ENCODE measurements around the gene TECPR2.

TECPR2 gene

DNA sequence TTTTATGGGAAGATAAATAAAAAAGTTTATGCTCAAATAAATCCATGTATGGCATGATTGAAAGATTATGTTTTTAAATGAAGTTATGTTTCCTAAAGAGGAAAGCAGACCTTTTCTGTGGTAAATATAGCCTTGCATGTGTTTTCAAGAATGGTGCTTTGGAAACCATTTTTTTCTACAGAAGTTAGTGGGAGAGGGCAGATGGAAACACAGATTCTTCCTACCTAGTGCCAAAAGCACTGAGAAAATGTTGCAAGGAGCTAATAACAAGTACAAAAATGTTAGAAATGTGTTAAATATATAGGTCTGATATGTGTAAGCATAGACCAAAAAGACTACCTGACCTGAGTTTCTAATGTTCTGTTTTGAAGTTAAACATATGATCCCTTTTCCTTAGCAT, 24.3 kb downstream of the TECPR2 start:
- no peak for DNase-seq

DNA sequence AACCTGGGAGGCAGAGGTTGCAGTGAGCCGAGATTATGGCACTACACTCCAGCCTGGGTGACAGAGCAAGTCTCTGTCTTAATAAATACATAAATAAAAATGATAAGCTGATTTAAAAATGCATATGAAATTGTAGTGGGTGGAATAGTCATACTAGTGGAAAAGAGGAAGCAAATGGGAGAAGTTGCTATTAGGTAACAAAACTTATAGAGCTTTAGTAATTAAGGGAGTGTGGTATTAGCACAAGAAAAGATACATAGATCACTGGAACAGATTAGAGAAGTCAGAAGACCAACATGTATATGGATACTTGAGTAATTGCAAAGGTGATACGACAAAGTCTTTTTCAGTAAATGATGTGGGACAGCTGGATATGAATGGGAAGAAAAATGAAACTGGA, 26.5 kb downstream of the TECPR2 start:
- DNase-seq: no peak

GRCh38 chr14:102390064-102390855, 27.5 kb downstream of the TECPR2 start:
- DNase-seq: no peak

DNA sequence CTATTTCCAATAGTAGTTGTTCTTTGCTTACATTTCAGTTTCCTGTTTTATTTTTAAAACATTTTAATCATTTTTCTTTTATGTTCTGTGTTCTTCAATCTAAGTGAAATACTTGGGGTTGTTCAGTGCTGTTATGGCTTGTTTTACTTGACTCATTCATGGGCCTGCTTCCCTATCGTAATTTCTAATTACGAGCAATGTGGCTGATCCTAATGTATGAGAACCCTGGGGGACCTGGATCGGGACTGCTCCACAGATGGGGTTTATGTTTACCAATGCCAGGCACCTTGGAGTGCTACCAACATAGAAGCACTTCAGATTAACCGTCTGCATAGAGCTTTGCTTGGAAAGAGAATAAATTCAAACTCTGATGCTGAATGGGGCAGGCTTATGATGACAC, 29.8 kb downstream of the TECPR2 start:
- no peak for DNase-seq

DNA sequence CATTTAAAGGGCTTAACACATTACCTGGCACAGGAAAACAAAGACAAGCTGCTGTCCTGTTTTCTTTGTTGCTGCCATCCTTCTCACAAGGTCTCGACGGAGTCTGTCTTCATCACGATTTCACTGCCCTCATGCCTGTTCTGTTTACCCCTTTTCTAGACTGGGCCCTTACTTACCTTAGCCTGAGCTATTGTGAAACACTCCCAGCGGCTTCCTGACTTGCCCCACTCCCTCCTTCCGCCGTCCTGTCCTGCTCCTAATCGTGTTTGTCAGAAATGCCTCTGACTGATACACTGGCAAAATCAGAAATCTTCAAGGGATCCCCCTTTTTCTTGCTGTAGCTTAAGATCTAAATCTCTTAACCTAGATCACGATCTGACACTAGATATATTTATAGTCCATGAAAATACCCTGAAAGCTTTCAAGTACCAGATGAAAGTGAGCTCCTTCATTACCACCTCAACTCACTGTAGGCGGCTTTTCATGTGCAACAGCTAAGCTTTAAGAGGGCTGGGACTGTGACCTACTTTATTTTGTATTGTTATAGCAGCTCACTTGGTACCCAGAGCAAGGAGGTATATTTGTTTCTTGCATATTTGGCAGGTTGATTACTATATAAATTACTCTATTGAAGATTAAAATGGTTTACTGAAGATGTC, 32.1 kb downstream of the TECPR2 start:
- DNase-seq: no peak

DNA sequence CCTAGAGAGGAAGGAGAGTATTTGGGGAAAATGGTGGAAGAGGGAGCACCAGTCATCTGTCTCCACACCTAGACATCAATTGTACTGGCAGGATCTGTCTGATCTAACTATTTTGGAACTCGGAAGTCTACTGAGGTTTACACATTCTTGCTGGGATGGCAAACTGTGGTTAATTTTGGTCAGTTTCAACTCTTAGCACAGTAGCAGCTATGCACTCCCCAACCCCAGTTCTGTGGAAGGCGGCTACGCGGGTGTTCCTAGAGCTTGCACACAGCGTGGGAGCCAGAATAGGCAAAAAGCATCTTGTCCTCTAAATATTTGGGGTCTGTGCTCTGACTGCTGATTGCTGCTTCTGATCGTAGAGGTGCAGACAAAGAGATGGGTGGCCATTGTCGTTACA, 33.8 kb downstream of the TECPR2 start:
- no peak for DNase-seq

DNA sequence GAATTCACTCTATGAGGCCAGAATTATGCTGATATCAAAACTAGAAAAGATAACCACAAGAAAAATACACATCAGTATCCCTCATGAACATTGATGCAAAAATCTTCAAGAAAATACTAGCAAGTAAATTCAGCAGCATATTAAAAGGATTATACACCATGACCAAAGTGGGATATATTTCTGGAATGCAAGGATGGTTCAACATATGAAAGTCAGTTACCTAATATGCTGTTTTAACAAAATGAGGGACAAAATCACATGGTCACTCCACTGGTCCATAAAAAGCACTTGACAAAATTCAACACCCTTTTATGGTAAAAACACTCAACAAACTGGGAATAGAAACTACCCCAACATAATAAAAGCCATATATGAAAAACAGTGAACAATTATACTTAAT, 40.3 kb downstream of the TECPR2 start:
- no peak for DNase-seq

GRCh38 chr14:102407258-102407657, 44.5 kb downstream of the TECPR2 start:
- no peak for DNase-seq

- DNase-seq: no peak
Observed at GRCh38 chr14:102408724-102409123, 46.0 kb downstream of the TECPR2 start.

DNA sequence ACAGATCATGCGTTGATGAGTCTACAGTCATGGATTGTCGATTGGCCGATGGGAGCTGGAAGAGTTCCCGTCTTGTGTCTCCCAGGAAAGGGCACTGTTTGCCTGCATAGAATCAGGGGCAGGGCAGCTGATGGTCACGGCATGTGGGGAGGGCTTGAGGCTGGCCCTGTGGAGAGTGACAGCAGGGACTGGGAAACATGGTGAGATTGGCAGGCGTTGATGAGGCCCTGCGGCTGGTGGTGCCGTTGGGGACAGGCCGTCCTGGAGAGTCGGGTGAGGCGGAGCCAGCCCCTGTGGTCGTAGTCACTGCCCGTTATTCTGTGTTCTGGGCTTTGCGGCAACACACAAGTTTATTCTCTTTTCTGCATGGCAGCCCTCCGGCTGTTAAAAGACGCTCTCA, 52.9 kb downstream of the TECPR2 start:
- DNase-seq: no peak

DNA sequence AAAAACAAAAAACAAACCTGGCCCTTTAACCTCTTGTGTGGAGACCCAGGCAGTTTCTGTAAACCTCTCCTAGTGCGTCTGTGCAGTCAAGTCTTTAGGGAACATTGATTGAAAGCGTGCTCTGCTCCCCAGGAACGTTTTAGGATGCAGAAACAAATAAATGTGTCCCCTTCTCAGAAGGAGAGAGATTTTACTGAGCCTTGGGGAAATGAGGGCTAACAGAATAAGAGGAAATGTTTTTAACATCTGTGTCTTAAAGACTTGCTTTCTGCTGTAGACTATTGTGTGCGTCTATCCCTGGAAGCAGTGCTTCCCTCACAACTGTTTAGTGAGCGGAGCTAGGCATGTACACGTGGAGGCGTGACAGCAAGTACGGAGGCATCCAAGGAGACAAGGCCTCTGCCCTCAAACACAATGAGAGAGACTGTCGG, 54.3 kb downstream of the TECPR2 start:
- no peak for DNase-seq

DNA sequence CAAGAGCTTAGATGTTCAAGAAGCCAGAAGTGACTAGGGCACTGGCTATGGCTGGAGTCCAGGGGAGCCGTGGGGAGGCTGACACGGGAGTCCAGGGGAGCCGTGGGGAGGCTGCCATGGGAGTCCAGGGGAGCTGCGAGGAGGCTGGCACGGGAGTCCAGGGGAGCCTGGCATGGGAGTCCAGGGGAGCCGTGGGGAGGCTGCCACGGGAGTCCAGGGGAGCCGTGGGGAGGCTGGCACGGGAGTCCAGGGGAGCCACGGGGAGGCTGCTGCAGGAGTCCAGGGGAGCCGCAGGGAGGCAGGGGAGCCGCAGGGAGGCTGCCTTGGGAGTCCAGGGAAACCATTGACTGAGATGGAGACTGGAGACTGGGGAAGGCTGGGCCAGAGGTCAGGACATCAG, 54.9 kb downstream of the TECPR2 start:
- no peak for DNase-seq

DNA sequence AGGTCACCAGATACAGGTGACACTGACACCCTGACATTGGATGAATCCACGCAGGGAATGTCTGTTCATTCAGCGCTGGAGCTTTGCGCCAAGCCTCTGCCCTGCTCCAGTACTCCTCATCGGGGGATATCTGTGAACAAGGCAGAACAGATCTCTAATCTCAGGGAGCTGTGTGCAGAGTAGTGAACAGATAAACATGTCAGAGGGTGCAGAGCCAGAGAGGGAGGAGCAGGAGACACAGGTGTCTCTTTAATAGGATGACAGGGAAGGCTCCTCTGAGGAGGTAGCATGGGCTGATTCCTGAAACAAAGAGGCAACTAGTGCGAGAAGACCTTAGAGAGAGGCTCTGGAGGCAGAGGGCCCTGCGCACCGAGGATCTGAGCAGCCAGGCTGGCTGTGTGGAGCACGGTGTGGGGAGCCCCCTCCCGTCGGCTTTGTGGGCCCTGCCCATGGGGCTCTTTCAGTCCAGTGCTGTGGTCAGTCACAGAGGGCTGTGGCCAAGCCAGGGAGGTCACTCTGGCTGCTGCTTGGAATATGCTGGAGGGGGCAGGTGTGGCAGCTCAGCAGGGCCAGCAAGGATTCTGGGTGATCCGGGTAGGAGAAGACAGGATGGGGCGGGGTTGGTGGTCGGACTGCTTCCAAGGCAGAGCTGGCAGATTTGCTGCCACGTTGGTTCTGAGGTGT, 55.6 kb downstream of the TECPR2 start:
- DNase-seq: no peak

GRCh38 chr14:102418853-102419240, 56.1 kb downstream of the TECPR2 start:
- no peak for DNase-seq

DNA sequence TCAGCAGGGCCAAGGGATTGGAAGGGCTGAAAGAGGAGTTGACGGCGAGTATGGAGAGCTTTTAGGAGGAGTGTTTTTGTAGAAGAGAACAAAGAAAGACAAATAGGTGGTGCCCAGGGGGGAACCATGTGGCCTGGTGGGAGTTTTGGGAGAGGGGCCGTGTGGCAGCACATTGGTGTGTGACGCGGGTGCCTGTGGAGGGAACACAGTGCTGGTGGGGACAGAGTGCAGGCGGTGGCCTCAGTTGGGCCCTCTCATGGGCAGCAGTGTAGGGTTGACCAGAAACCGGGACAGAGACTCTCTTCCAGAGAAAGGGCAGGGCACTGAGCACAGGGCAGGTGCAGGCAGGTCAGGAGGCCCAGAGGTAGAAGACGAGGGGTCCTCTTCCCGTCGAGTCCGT, 56.5 kb downstream of the TECPR2 start:
- no peak for DNase-seq

DNA sequence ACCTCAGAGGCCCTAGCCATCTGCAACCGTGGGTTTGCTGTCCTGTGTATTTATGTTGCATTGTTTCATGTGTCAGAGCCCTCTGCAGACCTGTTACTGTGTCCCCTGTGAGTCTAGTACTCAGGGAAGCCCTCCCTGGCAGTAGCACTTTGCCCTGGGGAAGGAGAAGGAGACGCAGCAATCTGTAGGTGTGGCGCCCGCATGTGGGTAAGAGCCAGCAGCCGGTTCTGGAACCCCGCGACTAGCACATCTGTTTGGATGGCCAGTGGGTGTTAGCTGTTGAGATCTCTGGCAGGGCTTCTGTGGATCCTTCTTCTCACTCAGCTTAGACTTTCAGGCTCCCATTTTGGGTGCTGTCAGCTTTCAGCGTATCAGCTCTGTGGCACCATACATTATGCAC, 57.0 kb downstream of the TECPR2 start:
- DNase-seq: no peak

DNA sequence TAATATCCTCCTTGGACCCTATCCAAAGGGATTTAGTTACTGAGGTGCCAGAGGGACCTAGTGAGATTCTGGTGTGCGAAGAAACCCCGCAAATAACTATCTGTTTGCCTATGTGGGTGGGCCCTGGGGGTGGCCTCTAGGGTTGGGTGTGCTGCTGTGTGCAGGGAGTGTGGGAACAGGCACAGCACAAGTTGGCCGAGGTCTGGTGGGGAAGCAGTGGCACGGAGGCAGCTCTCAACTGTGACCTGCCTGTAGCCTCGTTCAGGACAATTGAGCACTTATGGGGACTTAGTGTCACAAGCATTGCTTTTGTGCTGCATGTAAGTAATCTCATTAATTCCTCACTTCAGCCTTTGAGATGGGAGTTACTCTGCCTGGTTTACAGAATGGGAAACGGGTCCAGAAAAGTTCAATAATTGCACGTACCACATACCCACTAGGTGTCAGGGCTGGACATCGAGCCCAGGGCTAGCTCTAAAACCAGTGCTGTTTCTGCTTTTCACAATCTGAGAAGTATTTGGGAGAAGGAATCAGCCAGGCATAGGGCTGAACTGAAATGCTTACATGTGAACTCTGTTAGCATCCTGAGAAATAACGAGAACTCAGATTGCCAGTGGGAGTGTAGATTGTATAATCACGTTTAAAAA, 58.8 kb downstream of the TECPR2 start:
- DNase-seq: no peak

GRCh38 chr14:102424520-102424919, 61.8 kb downstream of the TECPR2 start:
- DNase-seq: no peak

DNA sequence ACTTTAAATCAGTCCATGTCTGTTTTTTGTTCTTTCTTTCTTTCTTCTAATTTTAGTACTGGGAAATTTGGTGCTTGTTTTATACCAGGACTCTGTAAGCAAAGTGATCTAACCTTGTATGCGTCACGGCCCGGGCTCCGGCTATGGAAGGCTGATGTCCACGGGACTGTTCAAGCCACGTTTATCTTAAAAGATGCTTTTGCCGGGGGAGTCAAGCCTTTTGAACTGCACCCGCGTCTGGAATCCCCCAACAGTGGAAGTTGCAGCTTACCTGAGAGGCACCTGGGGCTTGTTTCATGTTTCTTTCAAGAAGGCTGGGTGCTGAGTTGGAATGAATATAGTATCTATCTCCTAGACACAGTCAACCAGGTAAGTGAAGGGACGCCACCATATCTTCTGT, 62.2 kb downstream of the TECPR2 start:
- DNase-seq: no peak

- DNase-seq: no peak
Observed at GRCh38 chr14:102426796-102427195, 64.1 kb downstream of the TECPR2 start.

GRCh38 chr14:102427642-102428041, 64.9 kb downstream of the TECPR2 start:
- no peak for DNase-seq

- DNase-seq: no peak
Observed at GRCh38 chr14:102430212-102430908, 67.6 kb downstream of the TECPR2 start.

DNA sequence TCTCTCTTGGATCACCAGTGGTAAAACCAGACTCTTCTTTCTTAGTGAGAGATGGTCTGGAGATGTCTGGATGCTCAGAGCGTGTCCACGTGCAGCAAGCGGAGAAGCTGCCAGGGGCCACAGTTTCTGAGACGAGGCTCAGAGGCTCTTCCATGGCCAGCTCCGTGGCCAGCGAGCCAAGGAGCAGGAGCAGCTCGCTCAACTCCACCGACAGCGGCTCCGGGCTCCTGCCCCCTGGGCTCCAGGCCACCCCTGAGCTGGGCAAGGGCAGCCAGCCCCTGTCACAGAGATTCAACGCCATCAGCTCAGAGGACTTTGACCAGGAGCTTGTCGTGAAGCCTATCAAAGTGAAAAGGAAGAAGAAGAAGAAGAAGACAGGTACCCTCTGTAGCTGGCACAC, 69.0 kb downstream of the TECPR2 start:
- no peak for DNase-seq
